ENCODE results near the gene RMRP. TPM values are rescaled to one million over a fixed set of nuclear protein-coding genes. Genes with fewer than 3 reads are reported as not detected.

Gene RMRP
- total and polyA plus RNA-seq, 9 of the 15 experiments (the other 6 are each of a cell fraction or from before 2014, with no cell fraction given) = 75.7 to 89,974 (median 13,378) TPM; not detected in 3

DNA sequence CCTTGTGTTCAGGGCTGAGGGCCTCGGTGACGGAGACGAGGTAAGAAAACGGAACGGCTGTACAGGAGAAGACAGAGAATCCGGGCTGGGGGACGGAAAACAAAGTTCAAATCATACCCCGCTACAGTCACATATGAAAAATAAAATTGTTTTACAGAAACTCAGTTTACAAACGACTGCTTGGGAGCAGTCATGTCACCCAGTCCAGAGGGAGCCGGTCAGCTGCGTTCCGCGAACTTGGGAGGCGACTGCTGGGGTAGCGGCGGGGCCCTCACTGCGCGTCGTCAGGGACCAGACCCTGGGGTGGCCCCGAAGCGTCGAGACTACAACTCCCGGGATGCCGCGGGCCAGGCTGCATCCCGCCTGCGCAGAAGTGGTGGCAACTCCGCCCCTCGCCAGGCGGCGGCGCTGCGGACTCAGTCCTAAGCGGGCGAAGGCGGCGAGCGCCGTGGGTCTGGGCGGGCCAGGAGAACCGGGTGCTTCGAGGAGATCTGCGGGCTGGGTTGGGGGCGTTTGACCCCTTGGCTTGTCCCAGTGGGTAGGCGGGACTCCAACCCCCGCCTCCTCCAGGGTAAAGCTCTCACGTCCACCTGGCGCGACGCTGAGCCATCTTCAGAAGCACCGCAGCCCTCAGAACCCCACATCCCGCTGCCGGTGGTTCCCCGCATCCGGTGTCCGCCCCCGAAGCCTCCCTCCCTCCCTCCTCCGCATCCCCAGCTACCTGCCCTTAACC, 11.1 kb downstream of the RMRP start (continued):
- TF ChIP-seq ZNF311 (CRISPR knock-in tag; IDR thresholded peaks at IDR 0.05) (no peak), ESRRA (IDR thresholded peaks at IDR 0.05; ENCODE audit: borderline replicate concordance, low read depth) (peak; percentile 16; the same call in 1 of the 2 replicates), POLR2A (conservative IDR thresholded peaks at IDR 0.05) (peak; percentile 57), ZNF3 (CRISPR knock-in tag; IDR thresholded peaks at IDR 0.05) (no peak), BHLHE40 (IDR thresholded peaks at IDR 0.05; ENCODE audit: low read length) (0 out of 2 replicates have a peak, but pooled peaks have one; percentile 19), FIP1L1 (IDR thresholded peaks at IDR 0.05; ENCODE audit: low read depth, low read length, poor library complexity, severe bottlenecking) (no peak), EHMT2 (IDR thresholded peaks at IDR 0.05) (no peak), HSF4 (CRISPR knock-in tag; IDR thresholded peaks at IDR 0.05; ENCODE audit: borderline replicate concordance) (no peak), SIN3B (IDR thresholded peaks at IDR 0.05; ENCODE audit: low read depth) (no peak), ATF1 (CRISPR knock-in tag; IDR thresholded peaks at IDR 0.05) (no peak), ATF1 (tag; IDR thresholded peaks at IDR 0.05) (peak; percentile 71), PRPF4 (IDR thresholded peaks at IDR 0.05; ENCODE audit: insufficient read depth, low read depth, low read length, poor library complexity, severe bottlenecking) (no peak), SMC3 (conservative IDR thresholded peaks at IDR 0.05; ENCODE audit: insufficient read depth, low read depth, low read length) (peak; percentile 50), POLR3A (IDR thresholded peaks at IDR 0.05; ENCODE audit: borderline replicate concordance, extremely low read depth, insufficient read depth, insufficient read length) (no peak)
- TF ChIP-seq, protein P1, sequence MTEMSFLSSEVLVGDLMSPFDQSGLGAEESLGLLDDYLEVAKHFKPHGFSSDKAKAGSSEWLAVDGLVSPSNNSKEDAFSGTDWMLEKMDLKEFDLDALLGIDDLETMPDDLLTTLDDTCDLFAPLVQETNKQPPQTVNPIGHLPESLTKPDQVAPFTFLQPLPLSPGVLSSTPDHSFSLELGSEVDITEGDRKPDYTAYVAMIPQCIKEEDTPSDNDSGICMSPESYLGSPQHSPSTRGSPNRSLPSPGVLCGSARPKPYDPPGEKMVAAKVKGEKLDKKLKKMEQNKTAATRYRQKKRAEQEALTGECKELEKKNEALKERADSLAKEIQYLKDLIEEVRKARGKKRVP (CRISPR knock-in tag; IDR thresholded peaks at IDR 0.05) = no peak
- TF ChIP-seq, protein P2, sequence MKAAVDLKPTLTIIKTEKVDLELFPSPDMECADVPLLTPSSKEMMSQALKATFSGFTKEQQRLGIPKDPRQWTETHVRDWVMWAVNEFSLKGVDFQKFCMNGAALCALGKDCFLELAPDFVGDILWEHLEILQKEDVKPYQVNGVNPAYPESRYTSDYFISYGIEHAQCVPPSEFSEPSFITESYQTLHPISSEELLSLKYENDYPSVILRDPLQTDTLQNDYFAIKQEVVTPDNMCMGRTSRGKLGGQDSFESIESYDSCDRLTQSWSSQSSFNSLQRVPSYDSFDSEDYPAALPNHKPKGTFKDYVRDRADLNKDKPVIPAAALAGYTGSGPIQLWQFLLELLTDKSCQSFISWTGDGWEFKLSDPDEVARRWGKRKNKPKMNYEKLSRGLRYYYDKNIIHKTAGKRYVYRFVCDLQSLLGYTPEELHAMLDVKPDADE (conservative IDR thresholded peaks at IDR 0.05; ENCODE audit: control insufficient read depth, low read depth, low read length) = peak; percentile 53; the same call in 1 of the 2 replicates
- TF ChIP-seq, protein P3, sequence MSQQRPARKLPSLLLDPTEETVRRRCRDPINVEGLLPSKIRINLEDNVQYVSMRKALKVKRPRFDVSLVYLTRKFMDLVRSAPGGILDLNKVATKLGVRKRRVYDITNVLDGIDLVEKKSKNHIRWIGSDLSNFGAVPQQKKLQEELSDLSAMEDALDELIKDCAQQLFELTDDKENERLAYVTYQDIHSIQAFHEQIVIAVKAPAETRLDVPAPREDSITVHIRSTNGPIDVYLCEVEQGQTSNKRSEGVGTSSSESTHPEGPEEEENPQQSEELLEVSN (IDR thresholded peaks at IDR 0.05; ENCODE audit: borderline replicate concordance in 1 of 2, extremely low read depth in 1 of 2, insufficient read depth in 1 of 2, insufficient read length in 1 of 2, low read depth in 1 of 2, low read length in 1 of 2, poor library complexity in 1 of 2, severe bottlenecking in 1 of 2) = peak; percentile 24 to 66
- TF ChIP-seq, protein P4, sequence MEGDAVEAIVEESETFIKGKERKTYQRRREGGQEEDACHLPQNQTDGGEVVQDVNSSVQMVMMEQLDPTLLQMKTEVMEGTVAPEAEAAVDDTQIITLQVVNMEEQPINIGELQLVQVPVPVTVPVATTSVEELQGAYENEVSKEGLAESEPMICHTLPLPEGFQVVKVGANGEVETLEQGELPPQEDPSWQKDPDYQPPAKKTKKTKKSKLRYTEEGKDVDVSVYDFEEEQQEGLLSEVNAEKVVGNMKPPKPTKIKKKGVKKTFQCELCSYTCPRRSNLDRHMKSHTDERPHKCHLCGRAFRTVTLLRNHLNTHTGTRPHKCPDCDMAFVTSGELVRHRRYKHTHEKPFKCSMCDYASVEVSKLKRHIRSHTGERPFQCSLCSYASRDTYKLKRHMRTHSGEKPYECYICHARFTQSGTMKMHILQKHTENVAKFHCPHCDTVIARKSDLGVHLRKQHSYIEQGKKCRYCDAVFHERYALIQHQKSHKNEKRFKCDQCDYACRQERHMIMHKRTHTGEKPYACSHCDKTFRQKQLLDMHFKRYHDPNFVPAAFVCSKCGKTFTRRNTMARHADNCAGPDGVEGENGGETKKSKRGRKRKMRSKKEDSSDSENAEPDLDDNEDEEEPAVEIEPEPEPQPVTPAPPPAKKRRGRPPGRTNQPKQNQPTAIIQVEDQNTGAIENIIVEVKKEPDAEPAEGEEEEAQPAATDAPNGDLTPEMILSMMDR (IDR thresholded peaks at IDR 0.05 in 2 of 3, conservative IDR thresholded peaks at IDR 0.05 in 1 of 3; ENCODE audit: insufficient read depth in 2 of 3, low read depth in 1 of 3, low read length in 3 of 3) = peak; percentile 84 to 89 (median 87)
- TF ChIP-seq, protein P5, sequence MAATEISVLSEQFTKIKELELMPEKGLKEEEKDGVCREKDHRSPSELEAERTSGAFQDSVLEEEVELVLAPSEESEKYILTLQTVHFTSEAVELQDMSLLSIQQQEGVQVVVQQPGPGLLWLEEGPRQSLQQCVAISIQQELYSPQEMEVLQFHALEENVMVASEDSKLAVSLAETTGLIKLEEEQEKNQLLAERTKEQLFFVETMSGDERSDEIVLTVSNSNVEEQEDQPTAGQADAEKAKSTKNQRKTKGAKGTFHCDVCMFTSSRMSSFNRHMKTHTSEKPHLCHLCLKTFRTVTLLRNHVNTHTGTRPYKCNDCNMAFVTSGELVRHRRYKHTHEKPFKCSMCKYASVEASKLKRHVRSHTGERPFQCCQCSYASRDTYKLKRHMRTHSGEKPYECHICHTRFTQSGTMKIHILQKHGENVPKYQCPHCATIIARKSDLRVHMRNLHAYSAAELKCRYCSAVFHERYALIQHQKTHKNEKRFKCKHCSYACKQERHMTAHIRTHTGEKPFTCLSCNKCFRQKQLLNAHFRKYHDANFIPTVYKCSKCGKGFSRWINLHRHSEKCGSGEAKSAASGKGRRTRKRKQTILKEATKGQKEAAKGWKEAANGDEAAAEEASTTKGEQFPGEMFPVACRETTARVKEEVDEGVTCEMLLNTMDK (IDR thresholded peaks at IDR 0.05; ENCODE audit: borderline replicate concordance, insufficient read depth, low read depth, low read length, poor library complexity, severe bottlenecking) = peak; percentile 14
